GF-D8 (cell line): ENCODE data around the gene UBAP1.
A peak's percentile ranks its signal among the peaks of the same experiment; 100 is the strongest.
"Not testable (repeated sequence)": the region's sequence is repeated elsewhere in the genome, so short reads cannot be mapped to it uniquely, and the experiment has no call there.

ENCODE experiments used
- DNase-seq: peaks from one replicate; lab custom pipeline; 2025; lab: John Stamatoyannopoulos, UW

UBAP1 gene

GRCh38 chr9:34179213-34180136, 632 bp downstream of the UBAP1 start:
- peak; percentile 22 for DNase-seq

GRCh38 chr9:34185778-34186551, 7.1 kb downstream of the UBAP1 start:
- DNase-seq = peak; percentile 75

GRCh38 chr9:34187891-34188240, 9.0 kb downstream of the UBAP1 start:
- DNase-seq = no peak

- no peak for DNase-seq
These were observed 12.4 kb downstream of the UBAP1 start for GRCh38 chr9:34190996-34191892.

GRCh38 chr9:34195143-34195542, 16.3 kb downstream of the UBAP1 start:
- DNase-seq = no peak

- DNase-seq = not testable (repeated sequence)
These were observed 18.4 kb downstream of the UBAP1 start for GRCh38 chr9:34197286-34197685.

GRCh38 chr9:34197756-34198711, 19.2 kb downstream of the UBAP1 start:
- no peak for DNase-seq

- no peak for DNase-seq
These were observed 21.2 kb downstream of the UBAP1 start for GRCh38 chr9:34200092-34200491.

GRCh38 chr9:34203275-34203991, 24.6 kb downstream of the UBAP1 start:
- no peak for DNase-seq

- no peak for DNase-seq
These were observed 25.3 kb downstream of the UBAP1 start for GRCh38 chr9:34203992-34204635.

GRCh38 chr9:34205102-34205501, 26.3 kb downstream of the UBAP1 start:
- no peak for DNase-seq

GRCh38 chr9:34206561-34206960, 27.7 kb downstream of the UBAP1 start:
- DNase-seq = no peak

- DNase-seq = no peak
These were observed 32.6 kb downstream of the UBAP1 start for GRCh38 chr9:34211395-34211794.

- DNase-seq = not testable (repeated sequence)
These were observed 35.6 kb downstream of the UBAP1 start for GRCh38 chr9:34214354-34215000.

GRCh38 chr9:34216325-34216724, 37.5 kb downstream of the UBAP1 start:
- no peak for DNase-seq

- DNase-seq = not testable (repeated sequence)
These were observed 38.2 kb downstream of the UBAP1 start for GRCh38 chr9:34217015-34217414.

- DNase-seq = no peak
These were observed 39.6 kb downstream of the UBAP1 start for GRCh38 chr9:34218446-34218845.

- DNase-seq = no peak
These were observed 40.6 kb downstream of the UBAP1 start for GRCh38 chr9:34219421-34219820.

GRCh38 chr9:34220218-34220617, 41.4 kb downstream of the UBAP1 start:
- no peak for DNase-seq
